ENCODE measurements around the gene SHFL. TPM values are rescaled to one million over a fixed set of nuclear protein-coding genes. Genes with fewer than 3 reads are reported as not detected.

SHFL gene
- polyA plus RNA-seq, 1 of the 3 experiments (the other 2 are of a cell fraction) = 36.6 TPM

DNA sequence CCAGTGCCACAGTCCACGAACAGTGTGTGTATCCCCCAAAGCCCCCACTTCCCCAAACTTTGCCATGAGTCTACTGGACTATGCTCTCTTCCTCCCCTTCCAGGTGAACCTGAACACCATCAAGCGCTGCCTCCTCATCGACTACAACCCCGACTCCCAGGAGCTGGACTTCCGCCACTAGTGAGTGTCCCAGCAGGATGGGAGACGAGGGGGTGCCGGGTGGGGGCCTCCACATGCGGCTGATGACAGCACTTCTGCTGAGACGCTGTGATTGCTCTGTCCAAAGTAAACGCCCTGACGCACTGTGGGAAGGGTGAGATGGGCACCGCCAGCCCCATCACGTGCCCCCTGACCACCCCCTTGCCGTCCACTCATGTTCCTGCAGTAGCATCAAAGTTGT is 23.4 kb downstream of the SHFL start:
- H3K4me1 ChIP-seq (ENCODE audit: control insufficient read depth in 1 of 2, insufficient read depth in 2 of 2, low read depth in 1 of 2, low read length in 1 of 2) = peaks cover 0 to 18% of the 10 kb centered on the region in 2 experiments; a peak in 1 of 4 replicates
- H3K9me3 ChIP-seq = no peaks in the 10 kb centered on the region
- no peak overlapping the region for H2AFZ ChIP-seq (ENCODE audit: low read depth)
- no peak overlapping the region for H3K4me2 ChIP-seq
- ChIA-PET CTCF (interaction anchor here (0.9 to 5.6 kb wide), 4 partner anchors 9 to 149 kb away, joined by 3 to 58 read pairs (median 10); partner anchors contain the start of gene EIF3G), POLR2A (interaction anchor here (1.4 to 4.2 kb wide), 4 partner anchors 6 to 30 kb away, joined by 3 to 35 read pairs (median 4); partner anchors contain the start of gene EIF3G)
- H3K36me3 ChIP-seq (replicated peaks in 1 of 2; ENCODE audit: control insufficient read depth in 1 of 2, insufficient read depth in 2 of 2, low read length in 1 of 2) = peaks cover 30 to 34% of the 10 kb centered on the region in 2 experiments
- H3K9ac ChIP-seq = no peak overlapping the region
- no peaks in the 10 kb centered on the region for H3K27me3 ChIP-seq (ENCODE audit: insufficient read depth)
- H3K9me2 ChIP-seq = no peaks in the 10 kb centered on the region
- H3K4me3 ChIP-seq (ENCODE audit: low read depth in 2 of 2, low read length in 1 of 2) = no peak overlapping the region
- H3F3A ChIP-seq (replicated peaks; ENCODE audit: insufficient read depth) = peaks cover 17% of the 10 kb centered on the region
- H3K79me2 ChIP-seq (ENCODE audit: insufficient read depth) = peaks cover 31% of the 10 kb centered on the region
- 90% methylated on average over 5 of the region's 14 CpGs for WGBS (ENCODE audit: low lambda C conversion rate)
- no peak for DNase-seq
- no peak overlapping the region for H3K27ac ChIP-seq (ENCODE audit: low read depth in 2 of 2, low read length in 1 of 2)
- peaks cover 2% of the 10 kb centered on the region; the same call in 1 of the 2 replicates for H4K20me1 ChIP-seq (ENCODE audit: insufficient read depth)
- TF ChIP-seq NFIC (IDR thresholded peaks at IDR 0.05; ENCODE audit: borderline replicate concordance) (no peak), ELF1 (IDR thresholded peaks at IDR 0.05) (no peak), GABPA (IDR thresholded peaks at IDR 0.05; ENCODE audit: low read depth) (no peak), FOXJ3 (CRISPR knock-in tag; IDR thresholded peaks at IDR 0.05) (no peak), FOXM1 (IDR thresholded peaks at IDR 0.05; ENCODE audit: low read depth) (no peak), TEAD4 (IDR thresholded peaks at IDR 0.05; ENCODE audit: borderline replicate concordance, insufficient read depth) (no peak), EZH2phosphoT487 (IDR thresholded peaks at IDR 0.05; ENCODE audit: borderline replicate concordance, low read depth) (no peak)
- TF ChIP-seq, protein P1, sequence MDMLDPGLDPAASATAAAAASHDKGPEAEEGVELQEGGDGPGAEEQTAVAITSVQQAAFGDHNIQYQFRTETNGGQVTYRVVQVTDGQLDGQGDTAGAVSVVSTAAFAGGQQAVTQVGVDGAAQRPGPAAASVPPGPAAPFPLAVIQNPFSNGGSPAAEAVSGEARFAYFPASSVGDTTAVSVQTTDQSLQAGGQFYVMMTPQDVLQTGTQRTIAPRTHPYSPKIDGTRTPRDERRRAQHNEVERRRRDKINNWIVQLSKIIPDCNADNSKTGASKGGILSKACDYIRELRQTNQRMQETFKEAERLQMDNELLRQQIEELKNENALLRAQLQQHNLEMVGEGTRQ (IDR thresholded peaks at IDR 0.05; ENCODE audit: borderline replicate concordance, low read depth, low read length) = no peak
- TF ChIP-seq, protein P2, sequence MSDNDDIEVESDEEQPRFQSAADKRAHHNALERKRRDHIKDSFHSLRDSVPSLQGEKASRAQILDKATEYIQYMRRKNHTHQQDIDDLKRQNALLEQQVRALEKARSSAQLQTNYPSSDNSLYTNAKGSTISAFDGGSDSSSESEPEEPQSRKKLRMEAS (IDR thresholded peaks at IDR 0.05; ENCODE audit: low read depth) = no peak
- TF ChIP-seq, protein P3, sequence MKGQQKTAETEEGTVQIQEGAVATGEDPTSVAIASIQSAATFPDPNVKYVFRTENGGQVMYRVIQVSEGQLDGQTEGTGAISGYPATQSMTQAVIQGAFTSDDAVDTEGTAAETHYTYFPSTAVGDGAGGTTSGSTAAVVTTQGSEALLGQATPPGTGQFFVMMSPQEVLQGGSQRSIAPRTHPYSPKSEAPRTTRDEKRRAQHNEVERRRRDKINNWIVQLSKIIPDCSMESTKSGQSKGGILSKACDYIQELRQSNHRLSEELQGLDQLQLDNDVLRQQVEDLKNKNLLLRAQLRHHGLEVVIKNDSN (IDR thresholded peaks at IDR 0.05; ENCODE audit: borderline replicate concordance, low read depth) = no peak

DNA sequence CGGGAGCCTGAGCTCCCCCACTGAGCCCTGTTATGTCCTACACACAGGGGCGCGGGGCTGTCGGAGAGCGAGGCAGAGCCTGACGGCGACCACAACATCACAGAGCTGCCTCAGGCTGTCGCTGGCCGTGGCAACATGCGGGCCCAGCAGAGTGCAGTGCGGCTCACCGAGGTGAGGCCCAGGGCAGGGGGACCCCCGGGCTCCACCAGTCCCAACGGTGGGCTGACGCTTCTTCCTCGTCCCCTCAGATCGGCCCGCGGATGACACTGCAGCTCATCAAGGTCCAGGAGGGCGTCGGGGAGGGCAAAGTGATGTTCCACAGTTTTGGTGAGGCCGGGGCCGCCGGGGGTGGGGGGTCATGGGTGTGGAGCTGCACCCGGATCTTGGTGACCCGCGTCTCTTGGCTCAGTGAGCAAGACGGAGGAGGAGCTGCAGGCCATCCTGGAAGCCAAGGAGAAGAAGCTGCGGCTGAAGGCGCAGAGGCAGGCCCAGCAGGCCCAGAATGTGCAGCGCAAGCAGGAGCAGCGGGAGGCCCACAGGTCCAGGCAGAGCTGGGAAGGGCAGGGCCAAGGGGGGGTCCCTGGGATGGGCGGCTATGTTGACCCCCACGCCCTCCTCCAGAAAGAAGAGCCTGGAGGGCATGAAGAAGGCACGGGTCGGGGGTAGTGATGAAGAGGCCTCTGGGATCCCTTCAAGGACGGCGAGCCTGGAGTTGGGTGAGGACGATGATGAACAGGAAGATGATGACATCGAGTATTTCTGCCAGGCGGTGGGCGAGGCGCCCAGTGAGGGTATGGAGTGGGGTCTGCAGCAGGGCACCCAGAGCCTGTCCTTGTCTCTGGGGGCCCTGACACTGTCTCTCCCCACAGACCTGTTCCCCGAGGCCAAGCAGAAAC is 24.2 kb downstream of the SHFL start:
- no peaks in the 10 kb centered on the region for H3K9me2 ChIP-seq
- no peak overlapping the region for H2AFZ ChIP-seq (ENCODE audit: low read depth)
- no peaks in the 10 kb centered on the region for H3K27me3 ChIP-seq (ENCODE audit: insufficient read depth)
- peaks cover 31% of the 10 kb centered on the region for H3K79me2 ChIP-seq (ENCODE audit: insufficient read depth)
- WGBS (ENCODE audit: low lambda C conversion rate) = 97% methylated on average over 25 of the region's 44 CpGs
- ChIA-PET CTCF (interaction anchor here (0.9 to 5.6 kb wide), 3 partner anchors 8 to 140 kb away, joined by 3 to 58 read pairs (median 14); partner anchors contain the start of gene EIF3G), POLR2A (interaction anchor here (1.5 to 1.6 kb wide), 2 partner anchors 9 to 29 kb away, joined by 3 to 4 read pairs; partner anchors contain the start of gene EIF3G)
- TF ChIP-seq, protein P2 (IDR thresholded peaks at IDR 0.05; ENCODE audit: low read depth) = no peak
- TF ChIP-seq, protein P1 (IDR thresholded peaks at IDR 0.05; ENCODE audit: borderline replicate concordance, low read depth, low read length) = no peak
- TF ChIP-seq RXRA (IDR thresholded peaks at IDR 0.05; ENCODE audit: borderline replicate concordance, low read depth) = no peak
- TF ChIP-seq GABPA (IDR thresholded peaks at IDR 0.05; ENCODE audit: low read depth) = no peak
- no peak for TF ChIP-seq MXI1 (IDR thresholded peaks at IDR 0.05; ENCODE audit: low read depth, low read length)
- no peak for TF ChIP-seq JUND (IDR thresholded peaks at IDR 0.05)
- no peak for TF ChIP-seq EZH2phosphoT487 (IDR thresholded peaks at IDR 0.05; ENCODE audit: borderline replicate concordance, low read depth)
- no peak for TF ChIP-seq MEF2A (IDR thresholded peaks at IDR 0.05; ENCODE audit: borderline replicate concordance, low read depth)
- TF ChIP-seq, protein P4, sequence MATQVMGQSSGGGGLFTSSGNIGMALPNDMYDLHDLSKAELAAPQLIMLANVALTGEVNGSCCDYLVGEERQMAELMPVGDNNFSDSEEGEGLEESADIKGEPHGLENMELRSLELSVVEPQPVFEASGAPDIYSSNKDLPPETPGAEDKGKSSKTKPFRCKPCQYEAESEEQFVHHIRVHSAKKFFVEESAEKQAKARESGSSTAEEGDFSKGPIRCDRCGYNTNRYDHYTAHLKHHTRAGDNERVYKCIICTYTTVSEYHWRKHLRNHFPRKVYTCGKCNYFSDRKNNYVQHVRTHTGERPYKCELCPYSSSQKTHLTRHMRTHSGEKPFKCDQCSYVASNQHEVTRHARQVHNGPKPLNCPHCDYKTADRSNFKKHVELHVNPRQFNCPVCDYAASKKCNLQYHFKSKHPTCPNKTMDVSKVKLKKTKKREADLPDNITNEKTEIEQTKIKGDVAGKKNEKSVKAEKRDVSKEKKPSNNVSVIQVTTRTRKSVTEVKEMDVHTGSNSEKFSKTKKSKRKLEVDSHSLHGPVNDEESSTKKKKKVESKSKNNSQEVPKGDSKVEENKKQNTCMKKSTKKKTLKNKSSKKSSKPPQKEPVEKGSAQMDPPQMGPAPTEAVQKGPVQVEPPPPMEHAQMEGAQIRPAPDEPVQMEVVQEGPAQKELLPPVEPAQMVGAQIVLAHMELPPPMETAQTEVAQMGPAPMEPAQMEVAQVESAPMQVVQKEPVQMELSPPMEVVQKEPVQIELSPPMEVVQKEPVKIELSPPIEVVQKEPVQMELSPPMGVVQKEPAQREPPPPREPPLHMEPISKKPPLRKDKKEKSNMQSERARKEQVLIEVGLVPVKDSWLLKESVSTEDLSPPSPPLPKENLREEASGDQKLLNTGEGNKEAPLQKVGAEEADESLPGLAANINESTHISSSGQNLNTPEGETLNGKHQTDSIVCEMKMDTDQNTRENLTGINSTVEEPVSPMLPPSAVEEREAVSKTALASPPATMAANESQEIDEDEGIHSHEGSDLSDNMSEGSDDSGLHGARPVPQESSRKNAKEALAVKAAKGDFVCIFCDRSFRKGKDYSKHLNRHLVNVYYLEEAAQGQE (IDR thresholded peaks at IDR 0.05; ENCODE audit: low read depth, low read length) = no peak
- no peak for TF ChIP-seq FOXJ3 (CRISPR knock-in tag; IDR thresholded peaks at IDR 0.05)
- H3F3A ChIP-seq (replicated peaks; ENCODE audit: insufficient read depth) = peaks cover 21% of the 10 kb centered on the region
- H3K9ac ChIP-seq = no peak overlapping the region
- H3K4me3 ChIP-seq (ENCODE audit: low read depth in 2 of 2, low read length in 1 of 2) = no peak overlapping the region
- no peak overlapping the region for H3K4me2 ChIP-seq
- DNase-seq = peak; percentile 19
- H3K9me3 ChIP-seq = no peaks in the 10 kb centered on the region
- no peak overlapping the region for H3K27ac ChIP-seq (ENCODE audit: low read depth in 2 of 2, low read length in 1 of 2)
- H3K36me3 ChIP-seq (replicated peaks in 1 of 2; ENCODE audit: control insufficient read depth in 1 of 2, insufficient read depth in 2 of 2, low read length in 1 of 2) = peaks cover 30 to 38% of the 10 kb centered on the region in 2 experiments
- peaks cover 0 to 15% of the 10 kb centered on the region in 2 experiments; a peak in 1 of 4 replicates for H3K4me1 ChIP-seq (ENCODE audit: control insufficient read depth in 1 of 2, insufficient read depth in 2 of 2, low read depth in 1 of 2, low read length in 1 of 2)
- peaks cover 6% of the 10 kb centered on the region; the same call in 1 of the 2 replicates for H4K20me1 ChIP-seq (ENCODE audit: insufficient read depth)
